ENCODE results near the gene TSSK2.

- TF ChIP-seq ASH2L (IDR thresholded peaks at IDR 0.05; ENCODE audit: low read length) (peak; percentile 60), CTCF (IDR thresholded peaks at IDR 0.05; ENCODE audit: control extremely low read depth in 1 of 3, insufficient read depth in 1 of 3, low read depth in 1 of 3, low read length in 3 of 3) (no peak), SP1 (IDR thresholded peaks at IDR 0.05; ENCODE audit: low read depth, low read length) (no peak), POLR2AphosphoS5 (IDR thresholded peaks at IDR 0.05; ENCODE audit: low read depth, low read length) (no peak), EP300 (IDR thresholded peaks at IDR 0.05; ENCODE audit: borderline replicate concordance in 1 of 2, low read depth in 2 of 2, low read length in 2 of 2) (no peak), SIN3A (conservative IDR thresholded peaks at IDR 0.05 in 1 of 2, IDR thresholded peaks at IDR 0.05 in 1 of 2; ENCODE audit: low read depth in 1 of 2, low read length in 2 of 2) (no peak), SIX5 (IDR thresholded peaks at IDR 0.05; ENCODE audit: low read depth, low read length) (no peak), EGR1 (IDR thresholded peaks at IDR 0.05; ENCODE audit: borderline replicate concordance, low read depth, low read length) (no peak), GABPA (IDR thresholded peaks at IDR 0.05; ENCODE audit: borderline replicate concordance, insufficient read depth, low read length) (no peak), ZNF274 (IDR thresholded peaks at IDR 0.05; ENCODE audit: borderline replicate concordance, extremely low read depth, low read length) (no peak), POLR2A (IDR thresholded peaks at IDR 0.05; ENCODE audit: control extremely low read depth in 1 of 2, low read depth in 2 of 2, low read length in 2 of 2) (no peak)
These were observed 38.2 kb downstream of the TSSK2 start for GRCh38 chr22:19169002-19169946.

Data from H1 (cell line).